Measurements from ENCODE around the gene IGSF9B.

IGSF9B gene

DNA sequence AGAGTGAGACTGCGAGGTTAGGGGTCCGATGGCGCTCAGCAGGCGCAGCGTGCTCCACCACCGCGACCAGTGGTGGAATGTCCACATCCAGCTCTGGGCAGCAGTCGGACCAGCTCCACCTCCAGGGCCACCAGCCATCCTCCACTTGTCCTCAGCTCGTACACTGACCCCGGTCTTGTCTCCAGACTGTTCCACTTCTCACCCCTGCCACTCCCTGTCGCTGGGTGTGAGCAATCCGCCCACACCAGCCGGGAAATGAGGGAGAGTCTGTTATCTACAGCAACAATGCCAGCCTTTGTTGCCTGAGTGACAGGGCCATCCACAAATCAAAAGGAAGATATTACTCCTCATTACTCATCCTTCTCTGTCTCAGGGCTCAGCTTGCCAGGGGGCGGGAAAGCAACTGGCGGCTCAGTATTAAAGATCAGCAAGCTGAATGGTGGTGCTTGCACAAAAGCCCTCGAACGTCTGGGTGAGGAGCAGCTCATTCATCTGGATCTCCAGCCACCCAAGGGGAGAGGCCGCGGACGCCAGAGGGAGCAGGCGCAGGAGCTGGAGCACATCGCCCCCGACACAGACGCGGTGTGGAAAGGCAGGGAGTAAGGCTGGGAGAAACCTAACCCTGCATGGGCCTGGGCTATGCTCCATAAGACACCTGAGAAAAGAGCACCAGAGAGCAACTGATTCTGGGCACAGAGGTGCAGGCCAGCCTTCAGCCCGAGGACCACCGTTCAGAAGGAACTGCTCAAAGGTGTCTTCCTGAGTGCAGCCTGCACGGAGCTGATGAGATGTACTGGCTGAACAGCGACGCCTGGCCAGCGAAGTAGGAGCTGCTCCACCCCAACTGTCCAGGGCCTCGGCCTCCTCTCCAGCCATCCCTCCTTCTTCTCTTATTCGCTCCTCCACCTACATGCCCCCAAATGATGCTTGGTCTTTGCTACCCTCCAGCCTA is 21.9 kb downstream of the IGSF9B start:
- no peak for DNase-seq

DNA sequence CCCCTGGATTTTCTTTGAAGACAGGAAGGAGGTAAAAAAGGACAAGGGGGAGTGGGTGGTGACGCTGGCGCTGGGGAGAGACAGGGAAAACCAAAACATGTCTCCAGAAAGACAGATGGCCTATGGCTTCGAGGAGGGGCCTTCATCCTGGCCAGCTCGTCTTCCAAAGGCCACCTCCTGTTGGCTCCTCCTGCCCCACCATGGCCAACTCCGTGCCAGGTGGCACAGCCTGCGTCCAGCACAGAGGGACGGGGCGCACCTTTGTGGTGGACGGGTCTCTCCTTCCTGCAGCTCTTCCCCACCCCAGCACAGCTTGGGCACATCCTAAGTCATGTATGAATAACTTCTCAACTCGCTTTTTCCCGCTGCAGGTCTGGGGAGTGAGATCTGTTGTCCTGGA is 22.7 kb downstream of the IGSF9B start:
- DNase-seq = no peak

- DNase-seq = no peak
Measured at GRCh38 chr11:133931449-133932060, 25.2 kb downstream of the IGSF9B start.

DNA sequence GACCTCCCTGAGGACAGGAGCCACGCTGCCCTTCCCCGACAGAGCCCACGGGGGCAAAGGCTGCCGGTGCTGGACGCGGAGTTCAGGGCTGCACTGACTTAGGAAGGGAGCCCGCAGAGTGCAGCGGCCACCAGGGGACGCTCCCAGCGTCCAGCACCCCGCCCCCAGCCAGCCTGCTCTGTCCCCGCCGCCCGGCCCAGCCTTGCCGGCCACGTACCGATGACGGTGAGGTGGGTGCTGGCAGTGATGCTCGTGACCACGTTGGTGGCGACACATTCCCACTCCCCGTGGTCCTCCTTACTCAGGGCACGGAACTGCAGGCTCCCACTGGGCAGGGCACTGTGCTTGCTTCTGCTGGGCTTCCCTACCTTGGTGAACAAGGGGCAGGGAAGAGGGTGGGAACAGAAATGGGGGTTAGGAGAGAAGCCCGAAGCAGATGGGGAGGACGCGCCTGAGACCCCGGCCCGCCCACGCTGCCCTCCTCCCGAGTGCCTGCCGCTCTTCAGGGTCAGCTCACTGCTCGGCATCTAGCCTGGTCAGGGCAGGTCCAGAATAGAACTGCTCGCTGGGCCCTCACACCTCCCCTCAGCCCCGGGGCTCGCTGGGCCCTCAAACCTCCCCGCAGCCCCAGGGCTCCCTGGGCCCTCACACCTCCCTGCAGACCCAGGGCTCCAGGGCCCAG is 25.9 kb downstream of the IGSF9B start:
- no peak for DNase-seq

DNA sequence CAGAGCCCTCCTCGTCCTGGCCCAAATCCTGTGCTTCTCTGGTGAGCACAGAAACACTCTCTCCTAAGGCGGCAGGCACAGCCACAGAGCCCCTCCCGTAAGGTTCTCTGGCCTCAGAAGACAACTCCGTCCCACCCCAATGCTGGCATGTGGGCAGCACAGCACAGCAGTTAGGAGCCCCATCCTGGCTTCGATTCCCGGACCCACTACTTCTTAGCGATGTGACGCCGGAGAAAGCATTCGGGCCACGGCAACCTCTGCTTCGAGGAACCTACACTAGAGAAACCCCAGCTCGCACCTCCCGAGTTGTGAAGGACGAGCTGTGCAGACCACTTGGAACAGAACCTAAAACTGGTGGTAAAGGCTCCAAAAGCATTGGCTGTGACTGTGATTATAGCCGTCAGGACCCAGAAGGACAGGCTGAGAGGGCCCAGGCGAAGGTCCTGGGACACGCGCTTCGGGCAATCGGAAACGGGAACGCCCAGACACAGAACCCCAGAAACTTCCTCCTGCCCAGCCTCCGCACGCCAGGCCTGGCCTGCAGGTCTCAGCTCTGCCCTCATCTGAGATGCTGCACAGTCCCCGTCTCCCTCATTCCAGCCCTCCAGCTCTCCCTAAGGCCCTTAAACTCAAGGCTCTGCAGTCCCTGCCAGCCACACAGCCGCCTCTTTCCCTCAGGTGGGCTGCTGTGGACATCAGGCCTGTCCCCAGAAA is 26.6 kb downstream of the IGSF9B start:
- DNase-seq = no peak

- DNase-seq = no peak
Measured at GRCh38 chr11:133929401-133930052, 27.2 kb downstream of the IGSF9B start.

GRCh38 chr11:133928628-133929059 is 28.1 kb downstream of the IGSF9B start:
- peak; percentile 66 for DNase-seq

- peak; percentile 82 for DNase-seq
Measured at GRCh38 chr11:133927690-133928627, 28.8 kb downstream of the IGSF9B start.

GRCh38 chr11:133926466-133927246 is 30.1 kb downstream of the IGSF9B start:
- DNase-seq = no peak

- DNase-seq = no peak
Measured at GRCh38 chr11:133925756-133926155, 31.0 kb downstream of the IGSF9B start.

DNA sequence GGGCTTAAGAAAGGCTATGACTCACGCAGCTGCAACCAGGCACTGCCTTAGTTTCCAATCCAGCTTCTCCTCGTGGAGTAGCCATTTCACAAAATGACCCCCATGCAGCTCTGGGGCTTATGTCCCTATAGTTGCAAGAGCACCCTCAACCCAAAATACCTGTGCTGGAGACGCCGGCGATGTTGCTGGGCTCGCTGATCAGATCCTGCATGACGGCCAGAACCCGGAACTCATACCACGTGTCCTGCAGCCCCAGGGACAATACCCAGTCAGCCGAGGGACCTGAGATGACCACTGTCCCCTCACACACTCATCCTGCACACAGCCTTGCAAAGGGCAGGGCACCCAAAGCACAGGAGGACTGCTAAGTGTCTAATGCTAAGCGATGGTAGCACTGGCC is 32.1 kb downstream of the IGSF9B start:
- no peak for DNase-seq

DNA sequence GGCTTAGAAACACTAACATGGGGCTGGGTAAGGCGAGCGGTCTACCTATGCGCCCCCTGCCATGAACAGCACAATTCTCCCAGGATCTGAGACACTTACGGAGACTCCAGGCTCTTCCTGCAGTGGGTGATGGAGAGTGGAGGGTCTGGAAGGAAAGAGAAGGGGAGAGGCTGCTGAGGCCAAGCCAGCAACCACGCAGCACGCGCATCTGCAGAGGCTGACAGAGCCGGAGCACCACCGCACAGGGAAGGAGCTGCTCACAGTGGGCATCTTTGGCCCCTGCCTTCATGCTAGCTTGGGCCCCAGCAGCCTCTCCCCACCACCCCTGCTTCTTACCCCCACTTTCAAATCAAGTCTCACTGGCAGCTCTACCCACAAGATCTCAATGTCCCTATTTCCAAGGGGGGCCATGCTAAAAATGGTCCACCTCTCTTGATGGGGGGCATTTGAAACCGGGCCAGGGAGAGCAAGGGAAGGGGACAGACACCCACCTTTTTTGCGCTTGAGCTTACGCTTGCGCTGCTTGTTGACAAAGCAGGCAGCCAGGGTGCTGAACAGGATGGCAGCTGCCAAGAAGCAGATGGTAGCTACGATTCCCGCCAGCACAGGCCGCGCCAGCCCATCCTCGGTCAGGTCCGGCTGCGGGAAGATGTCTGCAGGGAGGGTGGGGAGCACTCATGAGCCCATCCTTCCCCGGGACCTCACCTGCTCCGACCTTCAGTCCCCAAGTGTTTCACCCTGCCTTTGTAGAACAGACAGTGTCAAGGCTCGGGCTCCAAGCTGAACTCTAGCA is 34.5 kb downstream of the IGSF9B start:
- DNase-seq = no peak

GRCh38 chr11:133921513-133921912 is 35.3 kb downstream of the IGSF9B start:
- DNase-seq = no peak

DNA sequence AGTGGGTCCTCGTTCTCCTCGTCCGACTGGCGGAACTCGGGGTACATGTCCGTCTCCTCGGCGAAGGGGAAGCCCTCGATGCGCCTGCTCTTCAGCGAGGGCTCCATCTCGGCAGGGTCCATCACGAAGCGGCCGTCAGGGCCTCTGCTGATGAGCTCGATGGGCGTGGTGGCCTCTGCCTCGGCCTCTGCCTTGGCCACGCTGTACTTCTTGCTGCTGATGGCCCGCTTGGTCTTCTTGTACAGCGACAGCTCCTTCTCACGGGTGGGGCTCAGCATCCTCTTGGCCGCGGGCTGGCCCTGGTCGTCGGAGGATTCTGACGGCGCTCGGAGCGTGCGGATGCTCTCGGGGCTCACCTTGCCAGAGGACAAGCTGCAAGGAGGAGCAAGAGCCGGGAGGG is 35.7 kb downstream of the IGSF9B start:
- no peak for DNase-seq

DNA sequence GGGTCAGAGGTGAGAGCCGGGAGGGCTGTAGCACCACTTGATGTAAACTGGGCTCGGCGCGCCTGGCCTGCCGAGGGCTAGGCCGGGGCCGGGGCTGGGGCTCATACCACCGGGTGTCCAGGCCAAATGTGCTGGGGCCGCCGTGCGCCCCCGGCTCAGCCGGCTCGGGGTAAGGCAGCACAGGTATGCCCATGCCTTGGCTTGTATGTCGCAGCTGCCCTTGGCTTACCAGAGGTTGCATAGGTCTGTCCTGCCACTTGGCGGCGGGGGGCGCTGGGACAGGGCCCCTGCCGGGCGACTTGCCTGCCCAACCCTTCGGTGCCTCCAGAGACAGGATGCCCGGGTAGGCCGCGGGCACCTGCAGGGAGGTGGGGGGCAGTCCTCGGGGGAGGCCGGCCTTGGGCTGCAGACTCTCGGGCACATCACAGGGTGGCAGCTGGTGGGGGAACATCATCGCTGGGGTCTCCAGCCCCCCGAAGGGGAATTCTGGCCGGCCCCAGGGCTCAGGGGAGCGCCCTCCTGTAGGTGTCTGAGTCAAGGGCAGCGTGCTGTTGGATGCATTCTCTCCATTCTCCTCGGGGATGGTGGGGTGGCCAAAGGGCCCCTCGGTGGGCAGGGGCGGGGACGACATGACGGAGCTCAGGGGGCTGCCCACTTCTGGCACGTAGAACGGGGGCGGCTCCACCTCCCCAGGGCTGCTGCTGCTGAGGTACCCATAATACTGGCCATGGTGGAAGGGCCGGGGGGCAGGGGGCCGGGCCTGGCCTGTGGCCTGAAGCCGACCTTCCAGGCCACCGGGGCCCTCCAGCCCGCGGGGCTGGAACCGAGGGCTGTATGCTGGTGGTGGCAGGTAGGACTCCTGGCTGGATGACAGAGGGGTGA is 36.4 kb downstream of the IGSF9B start:
- DNase-seq = no peak

- no peak for DNase-seq
Measured at GRCh38 chr11:133919330-133920108, 37.2 kb downstream of the IGSF9B start.

- no peak for DNase-seq
Measured at GRCh38 chr11:133918608-133919260, 38.0 kb downstream of the IGSF9B start.
